NCI-H1092 treated with DMSO at 0.1 percent for 48 hours (cell line): ENCODE measurements around the gene BACH2.
"Not testable (repeated sequence)": the region's sequence is repeated elsewhere in the genome, so short reads cannot be mapped to it uniquely, and the experiment has no call there.

Source experiments
- DNase-seq: peaks from one replicate; lab custom pipeline; 2025; lab: John Stamatoyannopoulos, UW

Gene BACH2

DNA sequence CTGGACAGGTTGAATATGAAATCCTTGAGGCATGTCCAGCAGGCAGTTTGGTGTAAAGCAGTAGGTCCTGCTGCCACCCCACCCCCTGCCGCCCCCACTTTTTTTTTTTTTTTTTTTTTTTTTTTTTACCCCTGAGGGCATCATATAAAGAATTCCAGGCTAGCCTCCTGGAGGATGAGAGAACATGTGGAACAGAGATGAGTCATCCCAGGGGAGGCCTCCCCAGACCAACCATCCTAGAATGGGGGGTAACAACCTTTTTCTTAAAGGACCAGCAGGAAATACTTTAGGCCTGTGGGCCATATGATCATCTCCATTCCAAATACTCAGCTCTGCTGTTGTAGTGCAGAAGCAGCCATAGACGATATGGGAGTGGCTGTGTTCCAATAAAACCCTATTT lies 231.5 kb downstream of the BACH2 start:
- no peak for DNase-seq

DNA sequence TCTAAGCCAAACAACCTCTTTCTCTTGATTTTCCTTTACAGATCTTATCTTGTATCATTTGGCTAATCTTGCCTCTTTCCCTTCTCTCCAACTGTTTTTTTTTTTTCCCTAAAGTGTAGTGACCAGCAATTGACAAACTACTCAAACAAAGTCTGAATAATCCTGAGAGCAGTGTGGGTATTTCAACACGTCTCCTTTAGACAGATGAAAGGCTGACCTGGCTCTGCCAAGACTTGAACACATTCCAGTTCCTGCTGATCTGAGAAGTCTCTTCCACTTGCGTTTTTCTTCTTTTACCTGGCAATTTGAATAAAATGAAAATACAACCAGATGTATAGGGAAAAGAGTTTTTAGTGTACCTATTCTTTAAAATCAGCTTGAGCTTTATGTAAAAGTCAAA lies 234.0 kb downstream of the BACH2 start:
- no peak for DNase-seq

DNA sequence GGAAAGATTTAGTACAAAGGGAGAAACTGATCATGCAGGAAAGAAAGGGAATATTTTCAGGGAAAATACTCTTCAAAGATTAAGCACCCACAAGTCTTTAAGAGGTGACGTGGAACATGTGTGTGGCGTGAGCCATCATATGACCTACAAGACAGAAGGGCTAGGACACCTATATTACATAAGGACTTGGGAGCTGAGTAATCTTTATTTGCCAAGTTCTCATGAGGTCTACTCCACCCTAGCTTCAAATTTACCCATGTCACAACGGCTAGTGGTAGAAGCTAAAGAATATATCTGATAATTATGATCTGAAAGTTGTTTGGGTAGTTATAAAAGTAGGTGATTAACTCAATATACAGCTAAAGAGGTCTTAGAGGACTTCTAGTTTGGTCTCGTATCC lies 234.6 kb downstream of the BACH2 start:
- DNase-seq = no peak

DNA sequence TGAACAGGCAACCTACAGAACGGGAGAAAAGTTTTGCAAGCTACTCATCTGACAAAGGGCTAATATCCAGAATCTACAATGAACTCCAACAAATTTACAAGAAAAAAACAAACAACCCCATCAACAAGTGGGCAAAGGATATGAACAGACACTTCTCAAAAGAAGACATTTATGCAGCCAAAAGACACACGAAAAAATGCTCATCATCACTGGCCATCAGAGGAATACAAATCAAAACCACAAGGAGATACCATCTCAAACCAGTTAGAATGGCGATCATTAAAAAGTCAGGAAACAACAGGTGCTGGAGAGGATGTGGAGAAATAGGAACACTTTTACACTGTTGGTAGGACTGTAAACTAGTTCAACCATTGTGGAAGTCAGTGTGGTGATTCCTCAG lies 237.5 kb downstream of the BACH2 start:
- not testable (repeated sequence) for DNase-seq

DNA sequence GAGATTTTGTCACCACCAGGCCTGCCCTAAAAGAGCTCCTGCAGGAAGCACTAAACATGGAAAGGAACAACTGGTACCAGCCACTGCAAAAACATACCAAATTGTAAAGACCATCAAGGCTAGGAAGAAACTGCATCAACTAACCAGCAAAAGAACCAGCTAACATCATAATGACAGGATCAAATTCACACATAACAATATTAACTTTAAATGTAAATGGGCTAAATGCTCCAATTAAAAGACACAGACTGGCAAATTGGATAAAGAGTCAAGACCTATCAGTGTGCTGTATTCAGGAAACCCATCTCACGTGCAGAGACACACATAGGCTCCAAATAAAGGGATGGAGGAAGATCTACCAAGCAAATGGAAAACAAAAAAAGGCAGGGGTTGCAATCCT lies 240.7 kb downstream of the BACH2 start:
- not testable (repeated sequence) for DNase-seq

DNA sequence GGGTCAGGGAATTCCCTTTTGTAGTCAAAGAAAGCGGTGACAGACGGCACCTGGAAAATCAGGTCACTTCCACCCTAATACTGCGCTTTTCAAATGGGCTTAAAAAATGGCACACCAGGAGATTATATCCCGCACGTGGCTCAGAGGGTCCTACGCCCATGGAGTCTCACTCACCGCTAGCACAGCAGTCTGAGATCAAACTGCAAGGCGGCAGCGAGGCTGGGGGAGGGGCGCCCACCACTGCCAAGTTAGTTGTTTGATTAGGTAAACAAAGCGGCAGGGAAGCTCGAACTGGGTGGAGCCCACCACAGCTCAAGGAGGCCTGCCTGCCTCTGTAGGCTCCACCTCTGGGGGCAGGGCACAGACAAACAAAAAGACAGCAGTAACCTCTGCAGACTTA lies 242.4 kb downstream of the BACH2 start:
- DNase-seq = not testable (repeated sequence)

DNA sequence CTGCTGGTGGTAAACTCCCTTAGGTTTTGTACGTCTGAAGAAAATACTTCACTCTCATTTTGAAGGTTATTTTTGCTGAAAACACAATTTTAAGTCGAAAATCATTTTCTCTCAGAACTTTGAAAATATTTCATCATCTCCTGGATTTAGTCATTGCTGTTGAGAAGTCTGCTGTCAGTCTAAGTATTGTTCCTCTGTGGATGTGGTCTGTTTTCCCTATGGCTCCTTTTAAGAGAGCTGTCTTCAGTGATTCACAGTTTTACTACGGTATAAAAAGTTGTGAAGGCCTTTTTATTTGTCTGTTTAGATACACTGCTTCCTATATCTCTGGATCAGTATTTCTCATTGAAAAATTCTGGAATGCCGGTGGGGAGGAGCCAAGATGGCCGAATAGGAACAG lies 243.0 kb downstream of the BACH2 start:
- no peak for DNase-seq

DNA sequence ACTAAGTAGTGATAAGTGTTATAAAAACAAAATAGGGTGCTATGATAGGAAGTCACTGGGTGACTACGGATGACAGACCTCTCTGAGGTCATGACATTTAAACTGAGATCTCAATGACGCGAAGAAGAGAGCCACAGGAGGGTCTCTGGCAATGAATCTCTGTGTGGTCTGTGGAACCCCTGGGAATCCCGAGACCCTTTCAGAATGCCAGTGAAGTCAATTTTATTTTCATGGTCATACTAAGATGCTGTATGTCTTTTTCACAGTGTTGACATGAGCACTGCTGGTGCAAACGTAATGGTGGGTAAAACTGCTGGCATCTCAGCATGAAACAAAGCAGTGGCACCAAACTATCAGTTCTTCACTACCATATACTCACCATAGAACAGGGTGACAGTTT lies 247.3 kb downstream of the BACH2 start:
- DNase-seq = no peak

DNA sequence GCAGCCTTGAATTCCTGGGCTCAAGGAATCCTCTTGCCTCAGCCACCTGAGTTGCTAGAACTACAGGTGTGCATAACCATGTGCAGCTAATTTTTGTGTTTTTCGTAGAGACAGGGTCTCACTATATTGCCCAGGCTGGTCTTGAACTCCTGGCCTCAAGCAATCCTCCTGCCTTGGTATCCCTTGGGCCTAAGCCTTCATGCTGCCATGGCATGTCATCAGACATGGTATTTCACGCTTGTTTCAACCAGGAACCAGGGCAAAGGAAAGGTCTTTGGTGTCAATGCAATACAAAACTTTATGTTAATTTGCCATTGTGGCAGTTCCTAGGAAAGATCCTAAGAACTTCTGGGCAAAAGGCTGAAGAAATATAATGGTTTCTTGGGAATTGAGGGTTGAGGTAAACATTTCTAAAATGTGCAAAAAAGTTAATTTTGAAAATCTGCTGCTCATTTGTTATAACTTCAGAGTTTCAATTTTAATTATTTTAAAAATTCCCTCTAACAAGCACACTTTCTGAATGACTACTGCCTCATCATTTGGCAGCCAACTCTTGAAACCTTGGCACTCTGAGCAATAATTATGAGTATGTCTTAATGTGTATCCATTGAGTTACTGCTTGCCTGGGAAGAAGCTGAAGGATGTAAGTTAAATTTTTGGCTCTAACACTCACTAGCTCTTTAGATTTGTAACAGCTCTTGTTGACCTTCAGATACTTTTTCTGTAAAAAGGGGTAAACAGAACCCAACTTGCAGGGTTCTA lies 248.3 kb downstream of the BACH2 start:
- no peak for DNase-seq

DNA sequence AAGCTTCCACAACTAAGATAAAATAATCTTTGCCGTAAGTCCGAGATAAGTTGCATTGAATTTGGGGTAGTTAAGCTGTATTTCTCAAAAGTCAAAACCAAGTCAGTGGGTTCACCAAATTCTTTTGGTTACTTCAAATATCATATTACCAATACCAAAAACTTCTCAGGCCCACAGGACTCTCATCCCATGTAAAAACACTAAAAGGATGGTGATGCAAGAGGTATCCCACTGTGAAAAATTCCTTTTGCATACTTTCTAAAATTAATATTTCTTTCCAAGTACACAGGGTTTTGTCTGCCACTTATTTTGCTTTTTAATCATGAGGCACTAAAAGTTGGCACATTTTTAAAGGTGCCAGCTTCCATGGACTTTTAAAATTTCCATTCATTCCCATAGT lies 251.1 kb downstream of the BACH2 start:
- no peak for DNase-seq

DNA sequence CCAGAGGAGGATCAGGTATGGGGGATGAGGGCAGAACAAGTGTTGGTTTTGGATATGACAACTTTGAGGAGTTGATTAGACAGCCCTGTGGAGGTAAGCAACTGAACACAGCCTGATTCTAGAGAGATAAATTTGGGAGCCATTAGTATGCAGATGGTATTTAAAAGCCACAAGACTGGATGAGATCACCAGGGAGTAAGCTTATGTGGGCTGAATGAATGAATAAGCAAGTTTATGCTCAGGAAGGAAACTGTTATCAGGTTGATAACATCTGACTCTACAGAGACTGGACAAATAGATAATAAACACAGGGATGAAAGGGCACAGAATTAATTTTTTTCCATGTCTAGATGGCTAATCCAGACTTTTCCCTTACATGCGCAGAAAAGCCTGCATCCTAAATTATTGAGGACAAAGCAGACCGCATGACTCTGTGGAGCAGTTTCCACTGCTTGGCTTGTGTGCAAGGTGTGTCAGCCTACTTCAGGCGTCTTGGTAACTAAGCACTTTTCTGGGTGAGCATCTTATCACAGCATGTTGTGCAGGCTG lies 251.7 kb downstream of the BACH2 start:
- no peak for DNase-seq

DNA sequence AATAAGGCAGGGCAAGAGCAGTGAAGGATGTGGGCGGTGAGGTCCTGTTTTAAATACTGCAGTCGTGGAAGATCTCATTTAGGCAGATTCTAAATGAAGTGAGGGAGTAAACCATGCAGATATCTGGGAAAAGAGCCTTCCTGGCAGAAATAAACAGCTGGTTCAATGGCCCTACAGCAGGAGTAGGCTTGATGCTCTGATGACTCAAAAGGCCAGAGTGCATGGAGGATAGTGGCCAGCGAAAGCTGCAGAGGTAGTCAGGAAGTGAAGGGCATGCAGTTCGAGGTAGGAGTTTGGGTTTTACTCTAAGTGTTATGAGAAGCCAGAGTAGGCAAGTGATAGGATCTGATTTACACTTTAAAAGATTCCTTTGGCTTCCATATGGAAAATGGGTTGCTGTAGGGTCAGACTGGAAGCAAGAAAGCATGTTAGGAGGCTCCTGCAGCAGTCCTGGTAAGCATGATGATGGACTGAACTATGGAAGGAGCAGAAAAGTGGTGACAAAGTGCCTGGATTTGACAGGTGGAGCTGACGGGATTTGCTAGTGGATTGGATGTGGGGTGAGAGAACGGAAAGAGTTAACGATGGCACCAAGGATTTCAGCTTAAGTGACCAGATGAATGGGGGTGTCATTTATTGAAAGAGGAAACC lies 252.3 kb downstream of the BACH2 start:
- no peak for DNase-seq

DNA sequence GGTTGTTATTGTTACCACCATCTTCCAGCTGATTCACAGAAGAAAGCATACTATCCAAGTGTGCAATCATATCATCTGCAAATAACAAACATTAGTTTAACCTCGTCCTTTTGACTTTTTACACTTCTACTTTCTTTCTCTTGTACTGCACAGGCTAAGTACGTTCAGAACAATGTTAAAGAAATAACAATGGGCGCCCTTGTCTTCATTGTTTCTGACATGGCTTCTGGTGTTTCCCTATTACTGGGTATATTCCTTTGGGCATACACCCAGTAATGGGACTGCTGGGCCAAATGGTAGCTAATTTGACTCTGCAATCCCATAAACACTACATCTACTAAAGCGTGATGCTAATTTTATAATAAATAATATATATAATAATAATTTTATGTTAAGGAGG lies 255.7 kb downstream of the BACH2 start:
- no peak for DNase-seq

DNA sequence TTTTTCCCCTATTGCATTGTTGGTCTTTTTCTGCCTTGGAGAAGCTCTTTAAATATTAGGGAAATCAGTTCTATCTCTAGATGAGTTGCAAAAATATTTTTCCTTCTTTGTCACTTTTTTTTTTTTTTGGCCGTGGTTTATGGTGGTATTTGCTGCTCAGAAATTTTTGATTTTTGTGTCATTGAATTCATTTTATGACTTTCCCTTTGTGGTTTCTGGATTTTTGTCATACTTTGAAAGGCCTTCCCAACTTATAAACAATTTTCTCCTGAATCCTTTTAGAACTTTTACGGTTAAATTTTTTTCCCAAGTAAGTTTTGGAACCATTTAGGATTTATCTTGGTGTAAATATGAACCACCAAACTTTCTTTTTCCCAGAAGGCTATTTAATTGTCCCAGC lies 256.7 kb downstream of the BACH2 start:
- no peak for DNase-seq

DNA sequence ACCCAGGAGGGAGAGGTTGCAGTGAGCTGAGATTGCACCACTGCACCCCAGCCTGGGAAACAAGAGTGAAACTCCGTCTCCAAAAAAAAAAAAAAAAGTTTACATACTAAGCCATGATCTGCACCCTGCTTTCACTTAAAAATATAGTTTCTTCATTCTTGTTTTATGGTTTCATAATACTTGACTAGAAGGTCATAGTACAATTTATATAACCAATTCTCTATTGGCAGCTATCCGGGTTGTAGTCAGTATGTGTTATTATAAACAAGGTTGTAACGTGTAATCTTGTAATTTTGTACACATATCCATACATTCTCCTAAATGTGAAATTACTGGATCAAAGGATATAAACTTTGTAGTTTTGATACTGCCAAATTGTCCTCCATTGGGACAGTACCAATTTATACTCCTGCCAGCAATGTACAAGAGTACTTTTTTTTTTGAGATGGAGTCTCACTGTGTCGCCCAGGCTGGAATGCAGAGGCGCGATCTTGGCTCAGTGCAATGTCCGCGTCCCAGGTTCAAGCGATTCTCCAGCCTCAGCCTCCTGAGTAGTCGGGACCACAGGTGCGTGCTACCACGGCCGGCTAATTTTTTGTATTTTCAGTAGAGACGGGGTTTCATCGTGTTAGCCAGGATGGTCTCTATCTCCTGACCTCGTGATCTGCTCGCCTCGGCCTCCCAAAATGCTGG lies 257.5 kb downstream of the BACH2 start:
- no peak for DNase-seq

DNA sequence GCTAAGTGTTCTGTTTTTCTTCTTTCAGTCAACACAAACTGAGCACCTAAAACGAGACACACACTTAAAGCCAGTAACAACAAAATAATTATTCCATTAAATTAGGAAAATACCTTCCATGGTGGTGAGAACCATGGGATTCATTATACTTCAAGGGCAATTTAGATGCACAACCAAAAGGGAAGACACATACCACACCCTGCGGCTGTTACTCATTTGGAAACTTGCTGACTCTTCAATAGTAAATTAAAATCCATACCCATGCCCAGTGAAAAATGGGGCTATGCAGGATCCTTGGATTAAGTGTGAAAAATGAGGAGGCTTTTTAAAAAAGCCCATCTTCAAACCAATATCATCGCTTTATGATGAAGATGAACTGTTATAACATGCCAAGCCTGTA lies 259.7 kb downstream of the BACH2 start:
- no peak for DNase-seq

DNA sequence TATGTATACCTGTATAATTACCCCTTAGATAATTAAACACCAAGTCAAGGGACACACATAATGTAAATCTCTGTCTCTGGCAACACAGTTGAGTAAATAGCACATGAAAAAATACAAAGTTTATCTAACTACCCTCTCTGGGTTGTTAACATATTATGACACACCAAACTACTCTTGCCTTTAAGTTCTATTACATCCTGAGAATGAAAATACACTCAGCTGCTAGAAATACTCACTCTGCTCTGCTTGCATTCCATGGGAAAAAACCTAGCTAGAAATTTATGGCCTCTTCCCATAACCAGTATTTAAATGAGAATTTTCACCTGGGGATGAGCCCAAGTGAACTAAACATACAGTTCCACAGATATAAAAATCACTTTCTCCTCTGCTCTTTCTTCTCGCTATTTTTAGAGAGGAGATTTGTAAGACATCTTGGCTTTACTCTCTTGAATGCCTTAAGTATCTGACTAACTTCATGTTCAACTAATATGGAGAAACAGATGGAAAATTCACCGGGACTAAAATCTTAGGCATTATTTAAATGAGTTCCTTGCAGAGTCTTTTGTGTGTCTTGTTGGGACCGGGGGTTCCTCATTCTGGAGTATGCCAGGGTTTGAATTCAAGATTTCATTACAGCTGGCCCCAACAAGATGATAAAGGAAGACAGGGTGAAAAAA lies 261.5 kb downstream of the BACH2 start:
- DNase-seq = no peak

DNA sequence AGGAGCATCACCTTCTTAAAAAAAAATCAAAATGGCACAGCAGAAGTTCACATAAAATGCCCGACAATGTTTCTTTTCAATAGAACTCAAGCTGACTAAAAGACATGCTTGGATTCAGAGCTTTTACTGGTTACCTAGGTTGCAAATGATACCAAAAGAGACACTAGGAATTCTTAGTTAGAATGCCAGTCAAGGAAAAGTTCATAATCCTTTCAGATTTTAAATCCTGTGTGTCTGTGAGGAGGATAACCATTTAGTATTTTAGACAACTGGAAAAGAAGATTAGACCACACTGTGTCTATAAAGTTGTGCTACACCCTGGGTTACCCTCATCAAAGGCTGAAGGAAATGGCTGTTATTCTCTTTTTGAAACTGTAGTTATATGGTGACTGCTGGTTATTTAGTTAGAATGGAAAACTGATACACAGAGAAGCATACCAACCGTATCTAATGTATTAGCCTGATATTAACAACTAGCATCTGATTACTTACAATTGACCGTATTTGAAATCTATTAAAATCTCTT lies 262.8 kb downstream of the BACH2 start:
- no peak for DNase-seq

DNA sequence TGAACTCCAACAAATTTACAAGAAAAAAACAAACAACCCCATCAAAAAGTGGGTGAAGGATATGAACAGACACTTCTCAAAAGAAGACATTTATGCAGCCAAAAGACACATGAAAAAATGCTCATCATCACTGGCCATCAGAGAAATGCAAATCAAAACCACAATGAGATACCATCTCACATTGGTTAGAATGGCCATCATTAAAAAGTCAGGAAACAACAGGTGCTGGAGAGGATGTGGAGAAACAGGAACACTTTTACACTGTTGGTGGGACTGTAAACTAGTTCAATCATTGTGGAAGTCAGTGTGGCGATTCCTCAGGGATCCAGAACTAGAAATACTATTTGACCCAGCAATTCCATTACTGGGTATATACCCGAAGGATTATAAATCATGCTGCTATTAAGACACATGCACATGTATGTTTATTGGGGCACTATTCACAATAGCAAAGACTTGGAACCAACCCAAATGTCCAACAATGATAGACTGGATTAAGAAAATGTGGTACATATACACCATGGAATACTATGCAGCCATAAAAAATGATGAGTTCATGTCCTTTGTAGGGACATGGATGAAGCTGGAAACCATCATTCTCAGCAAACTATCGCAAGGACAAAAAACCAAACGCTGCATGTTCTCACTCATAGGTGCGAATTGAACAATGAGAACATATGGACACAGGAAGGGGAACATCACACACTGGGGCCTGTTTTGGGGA lies 264.0 kb downstream of the BACH2 start:
- DNase-seq = not testable (repeated sequence)

DNA sequence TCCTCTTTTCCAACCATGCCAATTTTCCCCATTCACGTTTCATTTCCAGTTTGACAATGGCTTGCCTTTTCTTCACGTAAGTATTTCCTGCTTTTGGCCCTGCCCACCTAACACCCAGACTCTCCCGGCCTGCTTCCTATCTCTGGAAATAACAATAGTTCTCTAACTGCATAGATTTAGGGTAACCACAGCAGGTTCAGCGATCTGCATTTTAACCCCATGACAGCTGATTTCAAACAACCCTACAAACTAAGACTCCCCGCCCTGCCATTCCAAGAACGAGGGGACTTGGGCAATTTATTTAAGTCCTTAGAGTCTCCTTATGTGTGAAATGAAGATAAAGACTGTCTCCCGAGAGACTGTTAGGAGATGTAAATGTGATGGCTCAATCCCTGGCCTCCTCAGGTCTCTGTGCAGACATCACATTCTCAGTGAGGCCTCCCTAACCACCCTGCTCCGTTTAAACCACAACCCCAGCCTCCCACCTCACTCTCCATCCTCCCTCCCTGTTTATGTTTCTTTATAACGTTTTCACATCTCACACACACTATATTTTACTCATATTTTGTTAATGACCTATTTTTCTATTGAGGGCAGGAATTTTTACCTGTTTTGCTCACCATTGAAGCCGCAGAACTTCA lies 267.5 kb downstream of the BACH2 start:
- DNase-seq = no peak
